GM19239 (cell line): ENCODE results near the gene ZC3H12C.

ENCODE experiments used
- DNase-seq: peaks from one replicate; pipeline ENCODE4 v3.0.0; 2011; ENCODE audit warnings: low spot score; ENCODE audit not compliant: insufficient read length
- FAIRE-seq: peaks from 2 replicates; lab custom pipeline; 2011; peaks lifted over from hg19 to GRCh38; lab: Jason Lieb, UNC

Gene ZC3H12C

GRCh38 chr11:110094298-110095285, 1.4 kb downstream of the ZC3H12C start:
- FAIRE-seq (peak; percentile 78), DNase-seq (no peak)

GRCh38 chr11:110095554-110095953, 2.4 kb downstream of the ZC3H12C start:
- DNase-seq = no peak
- FAIRE-seq = no peak

- DNase-seq (no peak), FAIRE-seq (peak; percentile 33)
These were observed 3.3 kb downstream of the ZC3H12C start for GRCh38 chr11:110096496-110096895.

GRCh38 chr11:110097459-110098012, 4.3 kb downstream of the ZC3H12C start:
- DNase-seq (no peak), FAIRE-seq (no peak)

- DNase-seq (no peak), FAIRE-seq (no peak)
These were observed 5.5 kb downstream of the ZC3H12C start for GRCh38 chr11:110098645-110099044.

- FAIRE-seq = no peak
These were observed 7.5 kb downstream of the ZC3H12C start for GRCh38 chr11:110100476-110101240.

GRCh38 chr11:110106713-110107274, 13.6 kb downstream of the ZC3H12C start:
- FAIRE-seq = peak; percentile 47

More at GRCh38 chr11:110100476-110101240, 7.5 kb downstream of the ZC3H12C start:
- no peak for DNase-seq

GRCh38 chr11:110110854-110111253, 17.7 kb downstream of the ZC3H12C start:
- DNase-seq = no peak
- FAIRE-seq = peak; percentile 63

More at GRCh38 chr11:110106713-110107274, 13.6 kb downstream of the ZC3H12C start:
- DNase-seq = no peak

- DNase-seq (no peak), FAIRE-seq (no peak)
These were observed 19.3 kb downstream of the ZC3H12C start for GRCh38 chr11:110112457-110112856.

GRCh38 chr11:110113505-110113904, 20.3 kb downstream of the ZC3H12C start:
- DNase-seq (no peak), FAIRE-seq (peak; percentile 31)

GRCh38 chr11:110113973-110114372, 20.8 kb downstream of the ZC3H12C start:
- no peak for DNase-seq
- FAIRE-seq = peak; percentile 31

- DNase-seq (no peak), FAIRE-seq (no peak)
These were observed 26.1 kb downstream of the ZC3H12C start for GRCh38 chr11:110119317-110119716.

- no peak for DNase-seq
- no peak for FAIRE-seq
These were observed 28.0 kb downstream of the ZC3H12C start for GRCh38 chr11:110121204-110121603.

- DNase-seq (no peak), FAIRE-seq (no peak)
These were observed 29.8 kb downstream of the ZC3H12C start for GRCh38 chr11:110123003-110123402.

- peak; percentile 21 for FAIRE-seq
- no peak for DNase-seq
These were observed 31.4 kb downstream of the ZC3H12C start for GRCh38 chr11:110124605-110125004.

- DNase-seq (no peak), FAIRE-seq (no peak)
These were observed 32.4 kb downstream of the ZC3H12C start for GRCh38 chr11:110125632-110126031.

- FAIRE-seq = peak; percentile 11
- no peak for DNase-seq
These were observed 33.7 kb downstream of the ZC3H12C start for GRCh38 chr11:110126936-110127335.

- FAIRE-seq = no peak
- no peak for DNase-seq
These were observed 35.0 kb downstream of the ZC3H12C start for GRCh38 chr11:110128161-110128560.

GRCh38 chr11:110130642-110131238, 37.5 kb downstream of the ZC3H12C start:
- no peak for DNase-seq

More at GRCh38 chr11:110130642-110131238, 37.5 kb downstream of the ZC3H12C start:
- FAIRE-seq = peak; percentile 8
